GM10248 (cell line): Measurements from ENCODE around the gene ZNF563.
"Not testable (repeated sequence)": the region's sequence is repeated elsewhere in the genome, so short reads cannot be mapped to it uniquely, and the experiment has no call there.

Experiments
- CTCF ChIA-PET: fragments of 300-600 bp; sonication (Branson Sonifier 250); formaldehyde crosslinking; extraction: SDS; loops from one replicate; lab custom pipeline; 2021; ENCODE audit warnings: antibody characterized with exemption; lab: Yijun Ruan, JAX
- POLR2A ChIA-PET: fragments of 350-650 bp; sonication (Branson Sonifier 250); formaldehyde crosslinking; extraction: SDS; loops from one replicate; lab custom pipeline; 2020; ENCODE audit warnings: antibody characterized with exemption; lab: Yijun Ruan, JAX
- DNase-seq: peaks from one replicate; pipeline ENCODE4 v3.0.0; 2012; ENCODE audit errors: extremely low spot score
- TF ChIP-seq, protein P1 (sequence below): IDR thresholded peaks from 2 replicates; pipeline ENCODE4 v1.5.1; 2012; ENCODE audit warnings: mild to moderate bottlenecking, low read depth; ENCODE audit errors: extremely low read depth, missing control alignments, control extremely low read depth

Gene ZNF563

DNA sequence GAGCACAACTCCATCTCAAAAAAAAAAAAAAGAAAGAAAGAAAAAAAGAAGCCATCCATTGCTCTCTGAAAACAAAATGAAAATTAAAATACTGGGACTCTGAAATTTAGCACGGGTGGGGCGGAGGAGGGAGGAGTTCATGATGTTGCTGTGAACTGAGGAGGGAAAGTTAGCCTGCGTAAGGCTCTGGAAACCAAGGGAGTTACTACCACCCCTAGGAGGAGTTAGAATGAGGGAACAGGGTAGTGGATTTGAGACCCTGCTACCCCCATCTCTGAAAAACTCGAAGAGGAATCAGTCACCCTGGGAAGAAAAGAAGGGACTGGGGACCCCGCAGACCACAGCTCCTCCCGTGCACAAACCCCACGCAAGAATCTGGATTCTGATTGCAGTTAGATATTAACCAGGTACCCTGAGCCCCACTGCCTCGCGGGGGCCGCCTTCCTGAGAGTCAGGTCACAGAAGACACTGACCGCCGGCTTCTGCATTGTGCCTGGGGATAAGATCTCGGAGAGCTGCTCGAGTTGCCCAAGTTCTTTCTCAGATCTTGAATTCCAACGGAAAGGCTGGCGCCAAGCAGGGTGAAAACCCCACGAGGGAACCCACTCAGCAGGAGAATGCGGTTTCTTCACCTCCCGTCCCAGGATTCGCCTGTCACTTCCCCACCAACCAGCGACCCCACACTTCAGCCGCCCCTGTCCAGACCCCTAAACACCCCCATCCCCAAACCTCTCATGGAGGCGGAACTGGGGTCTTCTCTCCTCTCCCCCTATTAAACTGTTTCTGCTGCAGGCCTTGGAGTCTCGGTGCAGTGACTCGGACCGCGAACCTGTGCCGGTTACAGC lies 31.2 kb upstream of the ZNF563 start:
- ChIA-PET POLR2A (interaction anchor here (0.9 to 1.7 kb wide), 3 partner anchors 32 to 202 kb away, joined by 3 to 14 read pairs (median 5); partner anchors contain the start of genes ZNF136, ZNF44 and ZNF563), CTCF (interaction anchor here (0.6 to 2.6 kb wide), 6 partner anchors 26 to 440 kb away, joined by 3 to 11 read pairs (median 3); partner anchors contain the start of genes ZNF20, ZNF44 and ZNF700)
- TF ChIP-seq, protein P1, sequence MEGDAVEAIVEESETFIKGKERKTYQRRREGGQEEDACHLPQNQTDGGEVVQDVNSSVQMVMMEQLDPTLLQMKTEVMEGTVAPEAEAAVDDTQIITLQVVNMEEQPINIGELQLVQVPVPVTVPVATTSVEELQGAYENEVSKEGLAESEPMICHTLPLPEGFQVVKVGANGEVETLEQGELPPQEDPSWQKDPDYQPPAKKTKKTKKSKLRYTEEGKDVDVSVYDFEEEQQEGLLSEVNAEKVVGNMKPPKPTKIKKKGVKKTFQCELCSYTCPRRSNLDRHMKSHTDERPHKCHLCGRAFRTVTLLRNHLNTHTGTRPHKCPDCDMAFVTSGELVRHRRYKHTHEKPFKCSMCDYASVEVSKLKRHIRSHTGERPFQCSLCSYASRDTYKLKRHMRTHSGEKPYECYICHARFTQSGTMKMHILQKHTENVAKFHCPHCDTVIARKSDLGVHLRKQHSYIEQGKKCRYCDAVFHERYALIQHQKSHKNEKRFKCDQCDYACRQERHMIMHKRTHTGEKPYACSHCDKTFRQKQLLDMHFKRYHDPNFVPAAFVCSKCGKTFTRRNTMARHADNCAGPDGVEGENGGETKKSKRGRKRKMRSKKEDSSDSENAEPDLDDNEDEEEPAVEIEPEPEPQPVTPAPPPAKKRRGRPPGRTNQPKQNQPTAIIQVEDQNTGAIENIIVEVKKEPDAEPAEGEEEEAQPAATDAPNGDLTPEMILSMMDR = no peak
- DNase-seq = peak; percentile 29

DNA sequence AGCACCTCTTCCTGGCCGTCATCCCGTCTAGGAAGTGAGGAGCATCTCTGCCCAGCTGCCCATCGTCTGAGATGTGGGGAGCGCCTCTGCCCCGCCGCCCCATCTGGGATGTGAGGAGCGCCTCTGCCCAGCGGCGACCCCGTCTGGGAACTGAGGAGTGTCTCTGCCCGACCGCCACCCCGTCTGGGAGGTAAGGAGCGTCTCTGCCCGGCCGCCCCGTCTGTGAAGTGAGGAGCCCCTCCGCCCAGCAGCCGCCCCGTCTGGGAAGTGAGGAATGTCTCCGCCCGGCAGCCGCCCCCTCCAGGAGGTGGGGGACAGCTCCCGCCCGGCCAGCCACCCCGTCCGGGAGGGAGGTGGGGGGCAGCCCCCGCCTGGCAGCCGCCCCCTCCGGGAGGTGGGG lies 28.8 kb upstream of the ZNF563 start:
- DNase-seq = not testable (repeated sequence)
- CTCF ChIA-PET = interaction anchor here (1.4 kb wide), 1 partner anchor 303 kb away, joined by 4 read pairs; no protein-coding TSS in a partner anchor

DNA sequence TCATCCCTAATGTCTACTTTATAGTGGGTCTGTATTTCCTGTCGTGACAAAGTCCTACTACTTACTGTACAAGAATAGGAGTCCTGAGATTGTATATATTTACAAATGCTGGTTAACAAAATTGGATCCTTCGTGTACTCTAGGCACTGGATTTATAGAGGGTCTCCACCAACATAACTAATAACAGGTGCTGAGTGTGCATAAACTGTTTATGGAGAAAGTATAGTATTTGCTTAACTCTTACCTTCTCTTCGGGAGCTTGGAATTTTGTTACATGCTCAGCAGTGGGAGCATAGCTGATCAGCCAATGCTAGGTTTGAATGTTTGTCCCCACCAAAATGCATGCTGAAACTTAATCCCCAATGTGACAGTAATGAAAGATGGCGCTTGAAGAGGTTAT lies 19.9 kb upstream of the ZNF563 start:
- no peak for DNase-seq
- ChIA-PET POLR2A (no interaction called here), CTCF (no interaction called here)
- TF ChIP-seq, protein P1 = no peak

More for the DNA sequence above, 28.8 kb upstream of the ZNF563 start:
- POLR2A ChIA-PET = not testable (repeated sequence)

DNA sequence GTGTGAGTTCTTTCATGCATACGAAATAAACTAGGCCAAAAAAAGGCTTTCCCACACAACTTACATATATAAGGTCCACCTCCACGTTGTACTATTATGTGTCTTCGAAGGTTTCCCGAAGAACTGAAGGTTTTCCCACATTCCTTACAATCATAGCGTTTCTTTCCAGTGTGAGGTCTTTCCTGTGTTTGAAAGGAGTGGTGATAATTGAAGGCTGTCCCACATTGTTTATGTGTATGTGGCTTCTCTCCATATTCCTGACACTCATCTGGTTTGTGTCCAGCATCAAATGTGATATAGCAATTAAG lies 17.4 kb upstream of the ZNF563 start:
- CTCF ChIA-PET = no interaction called here
- POLR2A ChIA-PET = no interaction called here
- TF ChIP-seq, protein P1 = no peak
- DNase-seq = no peak

DNA sequence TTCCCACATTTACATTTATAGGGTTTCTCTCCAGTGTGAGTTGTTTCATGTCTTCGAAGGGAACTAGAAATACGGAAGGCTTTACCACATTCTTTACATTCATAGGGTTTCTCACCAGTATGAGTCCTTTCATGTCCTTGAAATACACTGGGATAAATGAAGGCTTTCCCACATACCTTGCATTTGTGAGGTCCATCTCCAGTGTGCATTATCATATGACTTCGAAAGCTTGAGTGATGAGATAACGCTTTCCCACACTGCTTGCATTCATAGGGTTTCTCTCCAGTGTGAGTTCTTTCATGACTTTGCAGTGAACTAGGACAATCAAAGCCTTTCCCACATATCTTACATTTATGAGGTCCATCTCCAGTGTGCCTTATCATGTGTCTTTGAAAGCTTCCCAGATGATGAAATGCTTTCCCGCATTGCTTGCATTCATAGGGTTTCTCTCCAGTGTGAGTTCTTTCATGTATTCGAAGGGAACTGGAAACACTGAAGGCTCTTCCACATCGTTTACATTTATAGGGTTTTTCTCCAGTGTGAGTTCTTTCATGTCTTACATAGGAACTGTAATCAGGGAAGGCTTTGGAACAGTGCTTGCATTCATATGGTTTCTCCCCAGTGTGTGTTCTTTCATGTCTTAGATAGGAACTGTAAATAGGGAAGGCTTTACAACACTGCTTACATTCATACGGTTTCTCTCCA lies 16.9 kb upstream of the ZNF563 start:
- ChIA-PET CTCF (no interaction called here), POLR2A (no interaction called here)
- TF ChIP-seq, protein P1 = no peak
- DNase-seq = no peak

DNA sequence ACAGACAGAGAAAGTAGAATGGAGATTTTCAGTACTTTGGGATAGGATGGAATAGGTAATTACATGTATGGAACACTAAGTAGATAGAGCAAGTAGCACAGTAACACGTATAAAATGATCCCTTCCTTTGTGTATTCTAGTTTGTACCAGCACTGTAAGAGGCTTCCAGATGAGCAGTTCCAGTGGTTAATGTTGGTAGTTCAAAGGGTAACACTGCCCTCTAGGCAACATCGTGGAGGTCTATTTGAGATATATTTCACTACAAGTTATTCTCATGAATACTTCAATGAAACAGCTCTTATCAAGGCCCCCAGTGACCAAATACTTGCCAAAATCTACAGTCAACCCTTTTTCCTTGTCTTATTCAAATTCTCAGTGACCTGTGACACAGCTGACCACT lies 13.5 kb upstream of the ZNF563 start:
- TF ChIP-seq, protein P1 = no peak
- ChIA-PET POLR2A (no interaction called here), CTCF (interaction anchor here (1.0 kb wide), 2 partner anchors 108 to 256 kb away, joined by 3 read pairs; no protein-coding TSS in a partner anchor)
- no peak for DNase-seq
